WI38 (cell line): ENCODE data around the gene FBXO31.
A peak's percentile ranks its signal among the peaks of the same experiment; 100 is the strongest.

Experiments
- H3K4me3 ChIP-seq: 2 replicates; pipeline ENCODE4 v1.5.1; 2011; ENCODE audit warnings: low read depth, mild to moderate bottlenecking, control low read depth, low read length
- TF ChIP-seq, protein P1 (sequence below): IDR thresholded peaks from 2 replicates; pipeline ENCODE4 v1.5.1; 2012; ENCODE audit warnings: low read depth, mild to moderate bottlenecking, control low read depth, low read length

Gene FBXO31

DNA sequence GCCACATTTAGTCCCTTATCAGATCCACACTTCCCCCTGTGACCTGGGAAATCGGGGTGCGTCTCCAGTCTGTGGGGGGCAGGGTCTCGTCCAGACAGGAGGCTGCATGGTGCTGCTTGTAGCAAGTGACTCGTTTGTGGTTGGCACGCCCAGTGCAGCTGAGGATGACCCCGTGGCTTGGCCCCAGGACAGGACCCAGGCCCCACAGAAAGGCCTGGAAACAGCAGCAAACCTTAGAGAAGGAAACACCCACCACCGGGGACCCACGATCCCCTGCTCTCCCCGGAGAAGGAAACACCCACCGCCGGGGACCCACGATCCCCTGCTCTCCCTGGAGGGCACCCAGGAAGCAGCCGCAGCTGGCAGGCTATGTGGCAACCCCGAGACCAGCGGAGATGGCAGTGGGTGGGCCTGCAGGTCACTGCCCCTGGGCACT, 58.1 kb downstream of the FBXO31 start:
- H3K4me3 ChIP-seq = no peak overlapping the region
- TF ChIP-seq, protein P1, sequence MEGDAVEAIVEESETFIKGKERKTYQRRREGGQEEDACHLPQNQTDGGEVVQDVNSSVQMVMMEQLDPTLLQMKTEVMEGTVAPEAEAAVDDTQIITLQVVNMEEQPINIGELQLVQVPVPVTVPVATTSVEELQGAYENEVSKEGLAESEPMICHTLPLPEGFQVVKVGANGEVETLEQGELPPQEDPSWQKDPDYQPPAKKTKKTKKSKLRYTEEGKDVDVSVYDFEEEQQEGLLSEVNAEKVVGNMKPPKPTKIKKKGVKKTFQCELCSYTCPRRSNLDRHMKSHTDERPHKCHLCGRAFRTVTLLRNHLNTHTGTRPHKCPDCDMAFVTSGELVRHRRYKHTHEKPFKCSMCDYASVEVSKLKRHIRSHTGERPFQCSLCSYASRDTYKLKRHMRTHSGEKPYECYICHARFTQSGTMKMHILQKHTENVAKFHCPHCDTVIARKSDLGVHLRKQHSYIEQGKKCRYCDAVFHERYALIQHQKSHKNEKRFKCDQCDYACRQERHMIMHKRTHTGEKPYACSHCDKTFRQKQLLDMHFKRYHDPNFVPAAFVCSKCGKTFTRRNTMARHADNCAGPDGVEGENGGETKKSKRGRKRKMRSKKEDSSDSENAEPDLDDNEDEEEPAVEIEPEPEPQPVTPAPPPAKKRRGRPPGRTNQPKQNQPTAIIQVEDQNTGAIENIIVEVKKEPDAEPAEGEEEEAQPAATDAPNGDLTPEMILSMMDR = no peak

DNA sequence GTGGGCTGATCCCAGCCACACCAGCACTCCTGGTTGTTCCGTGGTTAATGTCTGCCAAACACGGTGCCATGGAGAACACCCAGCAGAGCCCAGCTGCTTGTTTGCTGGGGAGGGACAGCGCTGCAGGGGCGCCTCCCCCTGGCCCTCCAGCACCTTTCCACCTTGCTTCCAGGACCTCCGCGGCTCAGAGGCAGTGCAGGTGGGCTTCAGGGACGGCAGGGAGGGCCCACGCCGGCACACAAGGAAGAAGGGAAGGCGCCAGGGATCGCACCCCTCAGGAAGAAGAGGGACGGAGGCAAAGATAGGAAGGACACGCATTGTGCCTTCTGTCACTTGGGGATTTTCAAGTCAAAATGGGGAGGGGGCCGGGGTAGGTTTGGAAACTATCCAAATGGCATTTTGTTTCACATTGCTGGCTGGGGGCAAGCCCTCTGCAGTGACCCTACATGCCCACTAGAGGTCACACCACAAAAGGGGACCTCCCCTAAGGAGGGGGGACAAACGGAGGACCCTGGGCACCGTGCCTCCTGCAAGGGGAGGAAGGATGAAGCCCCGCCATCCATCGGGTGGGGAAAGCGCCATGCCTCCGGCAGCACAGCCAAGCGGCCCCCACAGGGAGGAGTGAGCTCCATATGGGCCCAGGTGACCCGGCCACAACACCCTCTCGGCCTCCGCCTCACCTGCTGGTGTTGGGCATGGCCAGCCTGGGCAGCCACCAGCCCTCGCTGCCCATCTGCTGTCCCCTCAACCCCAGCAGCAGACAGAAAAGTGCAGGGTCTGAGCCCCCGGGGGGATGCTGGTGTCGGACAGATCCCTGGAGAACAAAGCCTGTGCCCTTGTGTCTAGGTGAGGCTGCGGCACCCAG, 58.9 kb downstream of the FBXO31 start:
- H3K4me3 ChIP-seq = no peak overlapping the region
- TF ChIP-seq, protein P1 = peak; percentile 92

DNA sequence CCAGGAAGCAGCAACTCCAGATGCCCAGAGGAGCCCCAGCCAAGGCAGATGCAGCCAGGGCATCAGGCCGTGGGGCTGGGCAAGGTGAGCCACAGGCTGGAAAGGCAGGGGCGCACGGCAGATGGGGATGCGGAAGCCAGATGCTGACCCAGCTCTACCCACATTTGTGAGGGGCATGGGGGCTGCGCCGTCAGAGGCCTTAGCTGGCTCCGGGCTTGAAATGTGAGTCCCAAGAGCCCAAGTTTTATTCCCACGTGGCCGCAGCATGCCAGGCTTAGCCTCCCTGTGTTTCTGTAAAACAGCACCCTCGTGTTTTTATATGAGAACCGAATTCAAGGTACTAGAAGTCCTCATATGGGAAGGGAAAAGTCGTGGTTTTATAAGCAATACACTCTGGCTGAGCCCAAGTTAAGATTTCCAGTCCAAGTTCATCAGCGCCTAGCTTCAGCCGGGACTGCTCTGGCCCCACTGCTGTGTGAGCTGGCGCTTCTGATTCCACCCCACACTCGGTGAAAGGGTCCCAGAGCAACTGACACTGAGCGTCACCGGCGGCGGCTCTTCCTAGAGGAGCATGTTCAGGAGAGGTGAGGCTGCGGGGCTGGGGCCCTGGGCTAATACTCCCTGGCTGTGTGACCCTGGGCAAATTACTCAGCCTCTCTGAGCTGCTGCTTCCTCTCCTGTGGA, 59.7 kb downstream of the FBXO31 start:
- no peak overlapping the region for H3K4me3 ChIP-seq

DNA sequence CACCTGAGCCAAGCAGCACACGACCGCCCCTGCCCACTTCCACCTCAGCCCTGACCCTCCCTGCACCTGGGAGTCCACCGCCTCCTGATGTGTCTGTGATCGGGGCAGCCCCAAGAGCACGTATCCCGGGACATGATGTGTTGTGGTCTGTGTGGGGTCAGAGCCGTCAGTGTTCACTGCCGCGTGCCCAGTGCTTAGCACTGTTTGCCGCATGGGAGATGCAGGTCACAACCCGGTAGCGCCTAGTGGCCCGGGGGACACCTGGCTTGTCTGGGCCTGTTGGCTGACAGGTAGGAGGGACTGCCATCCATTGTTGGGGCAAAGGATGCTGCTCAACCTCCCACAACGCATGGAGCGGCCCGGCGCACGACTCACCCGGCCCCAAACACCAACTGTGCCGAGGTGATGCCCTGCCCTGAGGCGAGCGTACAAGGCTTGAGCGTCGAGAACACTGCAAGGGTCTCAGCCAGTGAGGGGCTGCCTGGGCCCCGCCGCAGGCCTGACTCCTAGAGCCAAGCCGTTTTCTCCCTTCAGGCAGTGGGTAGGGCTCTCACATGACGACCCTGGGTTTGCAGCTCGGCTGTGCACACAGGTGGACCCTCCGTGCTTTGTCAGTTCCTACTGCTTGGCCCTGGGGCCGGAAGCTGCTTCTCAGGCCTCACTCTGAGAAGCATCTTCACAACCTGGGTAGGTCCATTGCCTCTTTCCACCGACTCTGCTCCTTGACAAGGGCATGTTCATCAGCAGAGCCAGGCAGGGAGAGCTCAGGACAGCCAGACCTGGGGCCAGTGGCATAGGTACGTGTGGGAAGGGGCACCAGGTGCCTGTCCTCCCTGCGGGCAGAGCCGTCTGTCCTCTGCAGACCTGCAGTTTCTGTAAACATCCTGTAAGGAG, 60.5 kb downstream of the FBXO31 start:
- TF ChIP-seq, protein P1 = no peak
- no peak overlapping the region for H3K4me3 ChIP-seq

More for the DNA sequence above, 59.7 kb downstream of the FBXO31 start:
- TF ChIP-seq, protein P1 = no peak

DNA sequence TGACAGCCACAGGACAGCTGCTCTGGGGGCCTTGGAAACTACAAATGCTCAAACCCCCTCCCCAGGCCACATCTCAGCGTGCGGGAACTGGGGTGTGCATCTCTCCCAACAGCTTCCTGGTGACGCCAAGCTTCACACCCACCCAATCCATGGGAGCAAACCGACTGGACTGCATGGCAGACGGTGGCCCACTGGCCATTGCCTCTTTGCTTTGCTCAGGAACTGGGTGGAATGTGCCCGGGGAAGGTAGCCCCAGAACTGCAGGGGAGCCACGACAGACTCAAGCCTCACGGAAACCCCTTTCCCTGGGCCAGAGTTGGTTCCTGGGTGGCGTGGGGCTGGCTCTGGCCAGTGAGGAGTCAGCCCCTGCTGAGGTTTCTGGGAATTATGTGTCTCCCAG, 61.2 kb downstream of the FBXO31 start:
- TF ChIP-seq, protein P1 = no peak
- H3K4me3 ChIP-seq = no peak overlapping the region

DNA sequence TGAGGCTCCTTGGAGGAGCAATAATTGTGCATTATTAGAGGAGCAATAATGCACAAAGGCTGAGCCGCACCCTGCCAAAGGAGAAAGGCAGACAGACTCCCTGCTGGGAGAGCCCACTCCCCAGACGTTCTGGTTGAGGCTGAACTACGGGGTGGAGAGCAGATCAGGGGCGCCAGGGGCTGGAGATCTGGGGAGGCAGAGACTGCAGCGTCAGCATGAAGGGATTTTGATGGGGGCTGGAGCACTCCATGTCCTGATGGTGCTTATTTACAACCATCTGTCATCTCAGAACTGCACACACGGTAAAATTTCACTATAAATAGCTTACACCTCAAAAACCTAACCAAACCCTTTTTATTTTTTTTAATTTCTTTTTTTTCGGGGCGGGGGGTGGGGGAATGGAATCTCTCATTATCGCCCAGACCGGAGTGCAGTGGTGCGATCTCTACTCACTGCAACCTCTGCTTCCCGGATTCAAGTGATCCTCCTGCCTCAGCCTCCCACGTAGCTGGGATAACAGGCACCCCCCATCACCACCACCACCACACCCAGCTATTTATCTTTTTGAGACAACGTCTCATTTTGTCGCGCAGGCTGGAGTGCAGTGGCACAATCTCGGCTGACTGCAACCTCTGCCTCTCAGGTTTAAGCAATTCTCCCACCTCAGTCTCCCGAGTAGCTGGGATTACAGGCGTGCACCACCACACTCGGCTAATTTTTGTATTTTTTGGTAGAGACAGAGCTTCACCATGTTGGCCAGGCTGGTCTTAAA, 62.1 kb downstream of the FBXO31 start:
- no peak overlapping the region for H3K4me3 ChIP-seq
- TF ChIP-seq, protein P1 = no peak
